Activated T-cell treated with anti-CD3 and anti-CD28 coated beads for 48 hours (primary cell): ENCODE data around the gene IQCE.

ENCODE experiments used
- DNase-seq: peaks from one replicate; pipeline ENCODE4 v3.0.0-alpha.2; 2020; ENCODE audit warnings: low read depth

IQCE gene

GRCh38 chr7:2646680-2647571 lies 88.1 kb downstream of the IQCE start:
- DNase-seq = no peak

GRCh38 chr7:2647594-2648172 lies 88.9 kb downstream of the IQCE start:
- DNase-seq = no peak

GRCh38 chr7:2649139-2649838 lies 90.5 kb downstream of the IQCE start:
- DNase-seq = no peak

GRCh38 chr7:2649991-2650390 lies 91.2 kb downstream of the IQCE start:
- DNase-seq = no peak

- DNase-seq = no peak
Observed at GRCh38 chr7:2650451-2650850, 91.7 kb downstream of the IQCE start.

GRCh38 chr7:2651336-2651735 lies 92.6 kb downstream of the IQCE start:
- DNase-seq = no peak

- no peak for DNase-seq
Observed at GRCh38 chr7:2651847-2652735, 93.3 kb downstream of the IQCE start.

GRCh38 chr7:2652736-2653060 lies 93.9 kb downstream of the IQCE start:
- DNase-seq = no peak

GRCh38 chr7:2654059-2654458 lies 95.3 kb downstream of the IQCE start:
- DNase-seq = no peak

- DNase-seq = no peak
Observed at GRCh38 chr7:2655870-2656614, 97.3 kb downstream of the IQCE start.

- DNase-seq = no peak
Observed at GRCh38 chr7:2657208-2657607, 98.4 kb downstream of the IQCE start.

- no peak for DNase-seq
Observed at GRCh38 chr7:2657920-2658671, 99.3 kb downstream of the IQCE start.

- no peak for DNase-seq
Observed at GRCh38 chr7:2658941-2659340, 100.2 kb downstream of the IQCE start.

- no peak for DNase-seq
Observed at GRCh38 chr7:2659556-2660358, 101.0 kb downstream of the IQCE start.

GRCh38 chr7:2660359-2661095 lies 101.7 kb downstream of the IQCE start:
- no peak for DNase-seq

- DNase-seq = no peak
Observed at GRCh38 chr7:2661096-2661449, 102.3 kb downstream of the IQCE start.

- no peak for DNase-seq
Observed at GRCh38 chr7:2661602-2662272, 103.0 kb downstream of the IQCE start.

- DNase-seq = no peak
Observed at GRCh38 chr7:2662273-2663120, 103.7 kb downstream of the IQCE start.
